ENCODE results near the gene OR8G1.

Gene OR8G1

GRCh38 chr11:124301548-124301947 is 60.7 kb downstream of the OR8G1 start:
- no peaks in the 10 kb centered on the region for H3K27me3 ChIP-seq (ENCODE audit: control insufficient read depth, insufficient read depth, low read length)
- H3K36me3 ChIP-seq (ENCODE audit: control insufficient read depth, low read depth, low read length) = no peaks in the 10 kb centered on the region
- H3K9ac ChIP-seq (ENCODE audit: low read length) = no peak overlapping the region
- peaks cover 15% of the 10 kb centered on the region for H3K4me1 ChIP-seq (ENCODE audit: control insufficient read depth, low read depth, low read length)
- no peak overlapping the region for H3K4me3 ChIP-seq (ENCODE audit: low read length)
- no peak overlapping the region for H3K27ac ChIP-seq (ENCODE audit: low read length)
- H3K9me3 ChIP-seq (ENCODE audit: control insufficient read depth, low read depth, low read length) = no peaks in the 10 kb centered on the region

GRCh38 chr11:124302347-124303125 is 61.6 kb downstream of the OR8G1 start:
- Histone ChIP-seq H3K9me3 (ENCODE audit: control insufficient read depth, low read depth, low read length) (no peaks in the 10 kb centered on the region), H3K27me3 (ENCODE audit: control insufficient read depth, insufficient read depth, low read length) (no peaks in the 10 kb centered on the region), H3K4me1 (ENCODE audit: control insufficient read depth, low read depth, low read length) (peaks cover 15% of the 10 kb centered on the region), H3K4me3 (ENCODE audit: low read length) (no peak overlapping the region), H3K27ac (ENCODE audit: low read length) (no peak overlapping the region), H3K9ac (ENCODE audit: low read length) (no peak overlapping the region), H3K36me3 (ENCODE audit: control insufficient read depth, low read depth, low read length) (no peaks in the 10 kb centered on the region)
